Measurements from ENCODE around the gene CPE.

DNA sequence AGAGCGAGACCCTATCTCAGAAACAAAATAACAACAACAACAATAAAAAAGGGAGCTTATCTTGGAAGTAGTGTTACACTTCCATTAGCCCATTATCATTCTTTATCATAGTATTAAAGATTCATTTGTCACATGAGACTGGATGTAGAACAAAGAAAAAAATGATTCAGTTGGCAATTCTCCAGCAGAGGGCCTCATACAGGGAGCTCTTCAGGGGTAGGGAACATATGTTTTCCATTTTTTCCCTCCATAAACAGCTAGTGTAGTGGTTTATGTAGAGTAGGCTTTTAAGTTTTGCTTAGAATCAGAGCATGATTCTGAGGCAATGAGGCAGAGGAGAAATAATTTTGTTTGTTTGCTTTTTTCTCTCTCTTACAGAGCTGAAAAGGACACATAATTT lies 5.8 kb downstream of the CPE start:
- TF ChIP-seq, protein P1, sequence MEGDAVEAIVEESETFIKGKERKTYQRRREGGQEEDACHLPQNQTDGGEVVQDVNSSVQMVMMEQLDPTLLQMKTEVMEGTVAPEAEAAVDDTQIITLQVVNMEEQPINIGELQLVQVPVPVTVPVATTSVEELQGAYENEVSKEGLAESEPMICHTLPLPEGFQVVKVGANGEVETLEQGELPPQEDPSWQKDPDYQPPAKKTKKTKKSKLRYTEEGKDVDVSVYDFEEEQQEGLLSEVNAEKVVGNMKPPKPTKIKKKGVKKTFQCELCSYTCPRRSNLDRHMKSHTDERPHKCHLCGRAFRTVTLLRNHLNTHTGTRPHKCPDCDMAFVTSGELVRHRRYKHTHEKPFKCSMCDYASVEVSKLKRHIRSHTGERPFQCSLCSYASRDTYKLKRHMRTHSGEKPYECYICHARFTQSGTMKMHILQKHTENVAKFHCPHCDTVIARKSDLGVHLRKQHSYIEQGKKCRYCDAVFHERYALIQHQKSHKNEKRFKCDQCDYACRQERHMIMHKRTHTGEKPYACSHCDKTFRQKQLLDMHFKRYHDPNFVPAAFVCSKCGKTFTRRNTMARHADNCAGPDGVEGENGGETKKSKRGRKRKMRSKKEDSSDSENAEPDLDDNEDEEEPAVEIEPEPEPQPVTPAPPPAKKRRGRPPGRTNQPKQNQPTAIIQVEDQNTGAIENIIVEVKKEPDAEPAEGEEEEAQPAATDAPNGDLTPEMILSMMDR (IDR thresholded peaks at IDR 0.05): no peak
- TF ChIP-seq POLR2A (IDR thresholded peaks at IDR 0.05): no peak
- no peak for TF ChIP-seq EP300 (IDR thresholded peaks at IDR 0.05)
- TF ChIP-seq POLR2AphosphoS5 (IDR thresholded peaks at IDR 0.05): no peak
